Measurements from ENCODE around the gene PHLDB3.

DNA sequence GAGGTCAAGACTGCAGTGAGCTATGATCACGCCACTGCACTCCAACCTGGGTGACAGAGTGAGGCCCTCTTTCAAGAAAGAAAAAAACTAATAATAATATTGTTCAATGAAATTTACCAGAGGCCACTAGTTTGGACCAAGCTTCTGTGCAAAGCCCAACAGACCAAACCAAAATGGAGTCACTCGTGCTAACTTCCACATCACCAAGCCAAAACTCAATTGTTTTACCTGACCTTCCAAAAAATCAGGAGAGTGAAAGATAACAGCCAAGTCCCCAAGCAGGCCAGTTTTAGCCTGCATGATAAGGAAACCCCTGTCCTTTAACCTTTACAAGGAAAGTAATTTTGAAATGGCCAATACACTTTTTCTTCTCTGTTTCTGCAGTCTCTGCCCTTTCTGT is 59.1 kb downstream of the PHLDB3 start:
- TF ChIP-seq CTCF (conservative IDR thresholded peaks at IDR 0.05; ENCODE audit: low read depth, low read length) (no peak), EZH2 (IDR thresholded peaks at IDR 0.05; ENCODE audit: borderline replicate concordance, low read depth, low read length, poor library complexity, severe bottlenecking) (no peak)

Measured in A673 (cell line).